ENCODE results near the gene TUT7. TPM values are rescaled to one million over a fixed set of nuclear protein-coding genes. Genes with fewer than 3 reads are reported as not detected.
A peak's percentile ranks its signal among the peaks of the same experiment; 100 is the strongest.

TUT7 gene
- total RNA-seq, 3 donors from 2014 or later: 59.5 to 95.4 (median 65.2) TPM

GRCh38 chr9:86355814-86356213, 1.6 kb upstream of the TUT7 start:
- H3K4me3 ChIP-seq: no peak overlapping the region
- no peak for TF ChIP-seq CTCF (IDR thresholded peaks at IDR 0.05)
- TF ChIP-seq POLR2A (IDR thresholded peaks at IDR 0.05): no peak
- no peak for TF ChIP-seq POLR2AphosphoS5 (IDR thresholded peaks at IDR 0.05)
- peaks cover 0 to 8% of the 10 kb centered on the region in 2 donors for H3K4me1 ChIP-seq
- H3K27ac ChIP-seq: no peak overlapping the region
- H3K36me3 ChIP-seq: no peaks in the 10 kb centered on the region
- no peak for DNase-seq (ENCODE audit: low spot score in 2 of 2)
- H3K9me3 ChIP-seq: no peaks in the 10 kb centered on the region
- intact Hi-C loops (cut with DNase I; ENCODE audit: low total_unique reads): no loop called here
- no peaks in the 10 kb centered on the region for H3K27me3 ChIP-seq

- intact Hi-C loops (cut with DNase I; ENCODE audit: low total_unique reads): no loop called here
- no peaks in the 10 kb centered on the region for H3K36me3 ChIP-seq
- H3K27me3 ChIP-seq: no peaks in the 10 kb centered on the region
- TF ChIP-seq POLR2A (IDR thresholded peaks at IDR 0.05) (no peak), CTCF (IDR thresholded peaks at IDR 0.05) (peak in 1 of 3 donors; percentile 31)
- H3K4me3 ChIP-seq: peak overlapping the region; percentile 62 to 96 (median 95)
- peaks cover 0 to 12% of the 10 kb centered on the region in 2 donors for H3K4me1 ChIP-seq
- H3K9me3 ChIP-seq: no peaks in the 10 kb centered on the region
- peak overlapping the region; percentile 92 to 99 for H3K27ac ChIP-seq
- DNase-seq (ENCODE audit: low spot score in 2 of 2): no peak
Measured at GRCh38 chr9:86354818-86355309, 654 bp upstream of the TUT7 start.

- peaks cover 0 to 12% of the 10 kb centered on the region in 2 donors for H3K4me1 ChIP-seq
- DNase-seq (ENCODE audit: low spot score in 2 of 2): peak in 1 of 2 donors; percentile 40
- intact Hi-C loops (cut with DNase I; ENCODE audit: low total_unique reads): no loop called here
Measured at GRCh38 chr9:86353655-86354010, 577 bp downstream of the TUT7 start.

GRCh38 chr9:86352440-86353077, 1.7 kb downstream of the TUT7 start:
- H3K27ac ChIP-seq: peak overlapping the region; percentile 28 to 92
- intact Hi-C loops (cut with DNase I; ENCODE audit: low total_unique reads): no loop called here

More at GRCh38 chr9:86353655-86354010, 577 bp downstream of the TUT7 start:
- TF ChIP-seq POLR2A (IDR thresholded peaks at IDR 0.05): no peak
- no peak for TF ChIP-seq CTCF (IDR thresholded peaks at IDR 0.05)
- no peak for TF ChIP-seq POLR2AphosphoS5 (IDR thresholded peaks at IDR 0.05)
- Histone ChIP-seq H3K9me3 (no peaks in the 10 kb centered on the region), H3K27me3 (no peaks in the 10 kb centered on the region), H3K27ac (peak overlapping the region; percentile 92 to 99), H3K36me3 (no peaks in the 10 kb centered on the region), H3K4me3 (peak overlapping the region; percentile 62 to 96 (median 95))

More at GRCh38 chr9:86352440-86353077, 1.7 kb downstream of the TUT7 start:
- Histone ChIP-seq H3K9me3 (no peaks in the 10 kb centered on the region), H3K27me3 (no peaks in the 10 kb centered on the region), H3K36me3 (no peaks in the 10 kb centered on the region), H3K4me3 (peak overlapping the region; percentile 62 to 96 (median 95)), H3K4me1 (peaks cover 0 to 12% of the 10 kb centered on the region in 2 donors)
- DNase-seq (ENCODE audit: low spot score in 2 of 2): no peak
- no peak for TF ChIP-seq CTCF (IDR thresholded peaks at IDR 0.05)
- TF ChIP-seq POLR2AphosphoS5 (IDR thresholded peaks at IDR 0.05): no peak
- TF ChIP-seq POLR2A (IDR thresholded peaks at IDR 0.05): no peak
